Endothelial cell of umbilical vein (primary cell): ENCODE results near the gene KCNH1. TPM values are rescaled to one million over a fixed set of nuclear protein-coding genes. Genes with fewer than 3 reads are reported as not detected.

Experiments used
- BruUV-seq: library from RNA; stranded (reverse); fragments of 400-500 nt; replicated peaks from 2 replicates; lab custom pipeline; 2021; lab: Mats Ljungman, UMichigan
- CTCF ChIA-PET: fragments of 300-600, 350-600 bp; sonication (Branson Sonifier 250); formaldehyde crosslinking; loops from one replicate; lab custom pipeline; 2021; ENCODE audit warnings: antibody characterized with exemption, inconsistent platforms; lab: Charles Lee
- POLR2A ChIA-PET: fragments of 300-600, 350-600 bp; sonication (Branson Sonifier 250); formaldehyde crosslinking; loops from one replicate; lab custom pipeline; 2021; ENCODE audit warnings: antibody characterized with exemption, inconsistent platforms; lab: Charles Lee
- DNase-seq: peaks from one replicate; pipeline ENCODE4 v3.0.0-alpha.2; 2011; ENCODE audit warnings: low read depth, low spot score
- FAIRE-seq: peaks from 2 replicates; lab custom pipeline; 2011; peaks lifted over from hg19 to GRCh38; lab: Jason Lieb, UNC
- H2AFZ ChIP-seq: 2 replicates; pipeline ENCODE4 v1.6.0; 2012; ENCODE audit warnings: low read depth, low read length, control low read depth, inconsistent platforms
- H3K27ac ChIP-seq: 2 replicates; pipeline ENCODE4 v1.5.1; 2011; ENCODE audit warnings: low read depth, mild to moderate bottlenecking, control low read depth, low read length, moderate library complexity; ENCODE audit not compliant: insufficient read depth
- H3K27me3 ChIP-seq, 2 experiments: 2 replicates each; pipeline versions ENCODE4 v1.6.0 to v1.6.1; 2011; ENCODE audit warnings: low read length in 2 of 2, mixed read lengths in 1 of 2; ENCODE audit not compliant: control insufficient read depth in 2 of 2, insufficient read depth in 2 of 2
- H3K36me3 ChIP-seq, 2 experiments: 2 replicates in 1 of 2; 3 replicates in 1 of 2; pipeline ENCODE4 v1.5.1; 2011; ENCODE audit warnings: low read length in 2 of 2, mild to moderate bottlenecking in 1 of 2, moderate library complexity in 1 of 2; ENCODE audit not compliant: control insufficient read depth in 2 of 2, insufficient read depth in 2 of 2; ENCODE audit errors: extremely low read depth in 1 of 2
- H3K4me1 ChIP-seq: 3 replicates; pipeline ENCODE4 v1.5.1; 2011; ENCODE audit warnings: mild to moderate bottlenecking, low read length; ENCODE audit not compliant: control insufficient read depth, insufficient read depth; ENCODE audit errors: extremely low read depth
- H3K4me2 ChIP-seq: 2 replicates; pipeline ENCODE4 v1.6.1; 2011; ENCODE audit warnings: low read length, control low read depth, mixed read lengths; ENCODE audit not compliant: insufficient read depth
- H3K4me3 ChIP-seq, 3 experiments: fragments of 200-600 bp in 1 of 3; sonication (generic), shearing (Covaris generic) in 1 of 3; replicated peaks in 1 of 3; 2 replicates each; pipeline ENCODE4 v1.5.1; 2011 to 2016; ENCODE audit warnings: control low read depth in 3 of 3, low read length in 3 of 3, mild to moderate bottlenecking in 2 of 3, inconsistent platforms in 1 of 3, low read depth in 1 of 3, moderate library complexity in 1 of 3; ENCODE audit not compliant: insufficient read depth in 1 of 3
- H3K79me2 ChIP-seq: 2 replicates; pipeline ENCODE4 v1.6.0; 2012; ENCODE audit warnings: low read length, inconsistent platforms; ENCODE audit not compliant: control insufficient read depth, insufficient read depth
- H3K9ac ChIP-seq: replicated peaks from 2 replicates; pipeline ENCODE3; 2011; ENCODE audit warnings: low read length, control low read depth; ENCODE audit not compliant: insufficient read depth; ENCODE audit errors: extremely low read depth
- H3K9me1 ChIP-seq: replicated peaks from 3 replicates; pipeline ENCODE4 v1.6.0; 2011; ENCODE audit warnings: mild to moderate bottlenecking, low read length; ENCODE audit not compliant: control insufficient read depth, insufficient read depth; ENCODE audit errors: extremely low read depth
- H3K9me3 ChIP-seq: replicated peaks from 2 replicates; pipeline ENCODE4 v1.5.1; 2012; ENCODE audit warnings: low read length, inconsistent platforms; ENCODE audit not compliant: control insufficient read depth, insufficient read depth
- H4K20me1 ChIP-seq: replicated peaks from 2 replicates; pipeline ENCODE3; 2011; ENCODE audit warnings: mild to moderate bottlenecking, low read length; ENCODE audit not compliant: control insufficient read depth, insufficient read depth; ENCODE audit errors: extremely low read depth
- CTCF ChIP-seq, 2 donors: IDR thresholded peaks; 1 replicate in 1 of 2; 2 replicates in 1 of 2; pipeline ENCODE4 v1.5.1; 2011; ENCODE audit warnings: low read length in 2 of 2, mild to moderate bottlenecking in 2 of 2, moderate library complexity in 2 of 2, control low read depth in 1 of 2, inconsistent platforms in 1 of 2, low read depth in 1 of 2; ENCODE audit not compliant: insufficient read depth in 1 of 2; ENCODE audit errors: extremely low read depth in 1 of 2
- EZH2 ChIP-seq: IDR thresholded peaks from 2 replicates; pipeline ENCODE4 v1.6.1; 2012; ENCODE audit warnings: borderline replicate concordance, low read depth, mild to moderate bottlenecking, moderate library complexity, low read length, inconsistent platforms; ENCODE audit not compliant: severe bottlenecking
- FOS ChIP-seq: IDR thresholded peaks from 2 replicates; pipeline ENCODE4 v1.6.1; 2011; ENCODE audit warnings: mild to moderate bottlenecking, low read length, moderate library complexity, borderline replicate concordance; ENCODE audit not compliant: insufficient read depth
- GATA2 ChIP-seq: IDR thresholded peaks from 2 replicates; pipeline ENCODE4 v1.7.0; 2011; ENCODE audit warnings: low read depth, mild to moderate bottlenecking, moderate library complexity, mixed read lengths, low read length; ENCODE audit not compliant: insufficient read length, insufficient read depth
- MAX ChIP-seq: IDR thresholded peaks from 2 replicates; pipeline ENCODE4 v1.6.1; 2011; ENCODE audit not compliant: insufficient read depth, insufficient read length
- MYC ChIP-seq: IDR thresholded peaks from one replicate; pipeline ENCODE4 v1.6.1; 2011; ENCODE audit warnings: mild to moderate bottlenecking, low read depth, low read length
- POLR2A ChIP-seq: IDR thresholded peaks from 2 replicates; pipeline ENCODE4 v1.6.1; 2012; ENCODE audit warnings: low read depth, mild to moderate bottlenecking, control low read depth, low read length
- dilution Hi-C: fragments of 300-500 bp; cut with MboI; formaldehyde crosslinking; loops from one replicate; pipeline ENCODE4 v1.15.0; 2019; ENCODE audit warnings: low sequenced_read_pairs; ENCODE audit not compliant: extremely low pct_ligation_motif_present
- intact Hi-C: fragments of 100-400 bp; cut with micrococcal nuclease; formaldehyde crosslinking; loops from one replicate; pipeline ENCODE4 v1.10.0; 2022
- polyA plus RNA-seq, 4 experiments: library from polyadenylated mRNA; depleted of rRNA in 3 of 4; stranded (reverse) in 3 of 4; unstranded in 1 of 4; fragments of >200 nt; gene quantifications; 2 replicates each; pipeline versions ENCODE4 v1.2.1 to v1.2.3, GENCODE V29; 2011 to 2012; ENCODE audit warnings: missing spikeins in 1 of 4
- total RNA-seq: library from RNA; stranded (reverse); gene quantifications from 2 replicates; pipeline ENCODE4 v1.2.3, GENCODE V29; 2021

KCNH1 gene
- total and polyA plus RNA-seq, 2 donors (not counting 3 experiments of a cell fraction or from before 2014, with no cell fraction given) = not detected

- no peak overlapping the region for H3K9ac ChIP-seq
- TF ChIP-seq EZH2 = no peak
- TF ChIP-seq CTCF (IDR thresholded peaks at IDR 0.05; ENCODE audit: extremely low read depth in 1 of 2, insufficient read depth in 1 of 2, low read depth in 1 of 2, low read length in 2 of 2) = no peak
- no peak for TF ChIP-seq MYC
- no peak for TF ChIP-seq MAX
- no peak for TF ChIP-seq POLR2A
- TF ChIP-seq FOS = no peak
- no peak overlapping the region for H2AFZ ChIP-seq
- POLR2A ChIA-PET = no interaction called here
- H3K27ac ChIP-seq = no peak overlapping the region
- FAIRE-seq = no peak
- CTCF ChIA-PET = no interaction called here
- no peak overlapping the region for H3K4me2 ChIP-seq
- no peaks in the 10 kb centered on the region for H3K4me1 ChIP-seq
- peaks cover 6% of the 10 kb centered on the region for H3K9me3 ChIP-seq
- no peaks in the 10 kb centered on the region for H3K9me1 ChIP-seq
- no peaks in the 10 kb centered on the region for H4K20me1 ChIP-seq
- H3K27me3 ChIP-seq = no peaks in the 10 kb centered on the region
- BruUV-seq = no TSS peak
- no peak overlapping the region for H3K4me3 ChIP-seq
- no peak for DNase-seq
- dilution Hi-C loops = no loop called here
- H3K36me3 ChIP-seq = no peaks in the 10 kb centered on the region
- no peaks in the 10 kb centered on the region for H3K79me2 ChIP-seq
- intact Hi-C loops = no loop called here
Observed at GRCh38 chr1:210796421-210796820, 337.5 kb downstream of the KCNH1 start.

- no peak for FAIRE-seq
- no peak overlapping the region for H3K4me2 ChIP-seq
- no peak overlapping the region for H3K4me3 ChIP-seq
- no peaks in the 10 kb centered on the region for H3K9me1 ChIP-seq
- H3K4me1 ChIP-seq = no peaks in the 10 kb centered on the region
- TF ChIP-seq GATA2 (no peak), MAX (no peak)
- no peak overlapping the region for H3K27ac ChIP-seq
- no peaks in the 10 kb centered on the region for H4K20me1 ChIP-seq
- no peak overlapping the region for H3K9ac ChIP-seq
- POLR2A ChIA-PET = no interaction called here
- intact Hi-C loops = no loop called here
- dilution Hi-C loops = no loop called here
- no TSS peak for BruUV-seq
- CTCF ChIA-PET = no interaction called here
- H3K27me3 ChIP-seq = no peaks in the 10 kb centered on the region
- no peaks in the 10 kb centered on the region for H3K79me2 ChIP-seq
- peaks cover 5% of the 10 kb centered on the region for H3K9me3 ChIP-seq
- H2AFZ ChIP-seq = no peak overlapping the region
- no peak for DNase-seq
- H3K36me3 ChIP-seq = no peaks in the 10 kb centered on the region
Observed at GRCh38 chr1:210794445-210794844, 339.5 kb downstream of the KCNH1 start.
